GOT3 (cell line): Measurements from ENCODE around the gene SLC4A3.
A peak's percentile ranks its signal among the peaks of the same experiment; 100 is the strongest.

Source experiments
- DNase-seq: peaks from one replicate; lab custom pipeline; 2025; ENCODE audit warnings: mixed read lengths; lab: John Stamatoyannopoulos, UW

Gene SLC4A3

DNA sequence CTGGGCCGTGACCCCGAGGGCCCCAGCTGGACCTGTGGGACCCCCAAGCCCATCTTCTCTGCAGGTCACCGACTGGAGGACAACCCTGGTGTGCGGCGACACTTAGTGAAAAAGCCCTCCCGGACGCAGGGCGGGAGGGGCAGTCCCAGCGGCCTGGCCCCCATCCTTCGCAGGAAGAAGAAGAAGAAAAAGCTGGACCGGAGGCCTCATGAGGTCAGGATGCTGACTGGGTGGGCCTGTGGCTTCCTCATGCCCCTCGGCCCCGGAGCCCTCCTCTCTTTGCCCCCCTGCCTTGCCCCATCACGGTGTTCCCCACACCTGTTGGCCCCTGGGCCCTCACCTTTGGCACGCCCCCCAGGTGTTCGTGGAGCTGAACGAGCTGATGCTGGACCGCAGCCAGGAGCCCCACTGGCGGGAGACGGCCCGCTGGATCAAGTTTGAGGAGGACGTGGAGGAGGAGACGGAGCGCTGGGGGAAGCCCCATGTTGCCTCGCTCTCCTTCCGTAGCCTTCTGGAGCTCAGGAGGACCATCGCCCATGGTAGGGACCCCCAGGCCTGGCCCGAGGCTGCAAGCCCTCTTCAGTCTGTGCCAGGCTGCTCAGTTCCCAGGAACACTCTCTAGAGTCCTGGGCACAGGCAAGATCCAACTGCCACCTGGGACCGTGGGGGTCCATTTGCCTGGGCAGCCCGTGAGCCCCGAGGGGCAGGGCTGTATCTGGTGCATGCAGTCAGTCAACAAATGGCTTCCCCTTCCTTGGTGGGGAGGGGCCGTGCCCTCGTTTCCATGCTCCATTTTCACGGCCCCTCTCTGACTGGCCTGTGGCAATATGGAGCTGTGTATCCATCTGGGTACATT is 4.7 kb downstream of the SLC4A3 start:
- DNase-seq = no peak

DNA sequence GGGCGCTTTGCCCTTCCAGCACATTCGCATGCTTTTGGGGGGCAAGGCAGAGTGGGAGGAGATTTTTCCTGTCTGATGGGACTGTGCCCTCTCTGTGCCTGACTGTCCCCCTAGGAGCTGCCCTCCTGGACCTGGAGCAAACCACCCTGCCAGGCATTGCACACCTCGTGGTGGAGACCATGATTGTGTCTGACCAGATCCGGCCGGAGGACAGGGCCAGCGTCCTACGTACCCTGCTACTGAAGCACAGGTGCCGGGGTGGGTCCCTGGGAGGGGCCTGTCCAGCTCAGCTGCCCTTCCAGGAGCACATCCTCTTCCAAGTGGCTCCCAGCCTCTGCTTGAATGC is 5.3 kb downstream of the SLC4A3 start:
- DNase-seq = no peak

DNA sequence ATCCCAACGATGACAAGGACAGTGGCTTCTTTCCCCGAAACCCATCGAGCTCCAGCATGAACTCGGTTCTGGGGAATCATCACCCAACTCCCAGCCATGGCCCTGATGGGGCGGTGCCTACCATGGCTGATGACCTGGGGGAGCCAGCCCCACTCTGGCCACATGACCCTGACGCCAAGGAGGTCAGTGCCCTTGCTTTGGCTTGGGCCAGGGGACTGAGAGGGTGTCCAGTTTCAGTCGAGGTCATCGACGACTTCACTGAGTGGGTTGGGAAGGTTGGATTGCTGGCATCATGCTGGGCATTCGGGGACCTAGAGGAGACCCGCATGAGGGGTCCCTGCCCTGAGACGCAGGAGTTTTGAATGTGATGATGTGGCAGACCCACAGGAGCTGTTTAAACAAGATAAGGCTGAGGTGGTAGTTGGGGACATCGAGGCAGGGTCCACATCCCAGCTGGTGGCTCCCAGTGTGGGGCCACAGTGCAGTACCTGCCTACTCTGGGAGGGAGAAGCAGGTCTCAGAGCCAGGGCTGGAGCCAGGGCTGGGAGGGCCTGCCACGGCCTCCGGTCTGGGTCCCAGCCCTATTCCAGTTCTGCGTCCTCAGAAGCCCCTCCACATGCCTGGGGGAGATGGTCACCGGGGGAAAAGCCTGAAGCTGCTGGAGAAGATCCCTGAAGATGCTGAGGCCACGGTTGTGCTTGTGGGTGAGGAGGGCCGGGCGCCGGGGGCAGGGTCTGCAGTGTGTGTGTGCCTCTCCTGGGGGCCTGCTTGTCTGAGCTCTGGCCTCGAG is 6.0 kb downstream of the SLC4A3 start:
- no peak for DNase-seq

DNA sequence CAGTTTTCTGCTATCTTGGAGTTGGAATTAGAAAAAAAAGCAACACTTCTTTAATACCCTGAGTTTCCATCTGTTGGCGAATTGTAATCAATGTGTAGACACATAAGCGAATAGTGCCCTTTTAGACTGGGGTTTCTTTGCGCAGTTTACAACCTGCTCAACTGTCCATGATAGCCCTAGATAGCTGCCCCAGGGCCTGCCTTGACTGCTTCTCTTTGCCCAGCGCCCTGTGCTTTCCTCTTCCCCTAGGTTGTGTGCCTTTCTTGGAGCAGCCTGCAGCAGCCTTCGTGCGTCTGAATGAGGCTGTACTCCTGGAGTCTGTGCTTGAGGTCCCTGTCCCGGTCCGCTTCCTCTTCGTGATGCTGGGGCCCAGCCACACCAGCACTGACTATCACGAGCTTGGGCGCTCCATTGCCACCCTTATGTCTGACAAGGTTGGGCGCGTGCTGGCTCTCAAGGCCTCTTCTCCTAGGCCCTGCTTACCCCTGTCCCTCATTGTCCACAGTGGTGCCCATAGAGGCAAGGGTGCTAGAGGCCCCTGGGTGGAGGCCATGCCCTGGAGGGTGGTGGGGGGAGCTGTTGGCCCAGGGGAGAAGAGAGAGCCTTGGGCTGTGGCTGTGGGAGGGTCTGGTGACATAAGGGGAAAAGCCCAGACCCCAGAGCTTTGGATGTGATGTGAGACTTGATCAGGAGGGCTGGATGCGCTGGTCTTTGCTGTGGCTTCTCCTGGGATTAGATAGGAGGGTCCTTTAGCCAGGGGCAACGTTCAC is 6.9 kb downstream of the SLC4A3 start:
- DNase-seq = no peak

DNA sequence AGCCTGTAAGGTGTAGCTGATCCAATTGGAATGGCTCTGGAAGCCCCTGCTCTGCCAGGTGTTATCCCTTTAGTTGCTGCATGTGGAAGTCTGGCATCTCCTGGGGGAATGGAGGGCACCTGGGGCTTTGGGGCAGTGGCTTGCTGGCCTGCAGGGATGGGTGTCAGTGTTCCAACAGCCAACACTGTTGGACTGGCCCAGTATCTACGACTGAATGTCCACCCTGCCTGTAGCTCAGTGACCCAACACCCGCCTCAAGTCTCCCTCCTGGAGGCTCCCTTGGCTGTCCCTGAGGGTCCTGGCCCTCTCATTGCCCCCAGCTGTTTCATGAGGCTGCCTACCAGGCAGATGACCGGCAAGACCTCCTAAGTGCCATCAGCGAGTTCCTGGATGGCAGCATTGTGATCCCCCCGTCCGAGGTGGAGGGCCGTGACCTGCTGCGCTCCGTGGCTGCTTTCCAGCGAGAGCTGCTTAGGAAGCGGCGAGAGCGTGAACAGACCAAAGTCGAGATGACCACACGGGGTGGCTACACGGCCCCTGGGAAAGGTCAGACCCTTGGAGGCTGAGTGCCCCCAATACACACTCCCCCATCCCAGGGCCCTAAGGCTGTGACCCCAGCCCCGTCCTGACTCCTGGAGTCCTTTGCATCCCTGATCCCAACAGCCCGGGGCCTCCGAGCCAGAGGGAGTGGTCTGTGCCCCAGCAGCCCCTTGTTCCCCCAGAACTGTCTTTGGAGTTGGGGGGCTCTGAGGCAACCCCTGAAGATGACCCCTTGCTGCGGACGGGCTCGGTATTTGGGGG is 7.7 kb downstream of the SLC4A3 start:
- no peak for DNase-seq

DNA sequence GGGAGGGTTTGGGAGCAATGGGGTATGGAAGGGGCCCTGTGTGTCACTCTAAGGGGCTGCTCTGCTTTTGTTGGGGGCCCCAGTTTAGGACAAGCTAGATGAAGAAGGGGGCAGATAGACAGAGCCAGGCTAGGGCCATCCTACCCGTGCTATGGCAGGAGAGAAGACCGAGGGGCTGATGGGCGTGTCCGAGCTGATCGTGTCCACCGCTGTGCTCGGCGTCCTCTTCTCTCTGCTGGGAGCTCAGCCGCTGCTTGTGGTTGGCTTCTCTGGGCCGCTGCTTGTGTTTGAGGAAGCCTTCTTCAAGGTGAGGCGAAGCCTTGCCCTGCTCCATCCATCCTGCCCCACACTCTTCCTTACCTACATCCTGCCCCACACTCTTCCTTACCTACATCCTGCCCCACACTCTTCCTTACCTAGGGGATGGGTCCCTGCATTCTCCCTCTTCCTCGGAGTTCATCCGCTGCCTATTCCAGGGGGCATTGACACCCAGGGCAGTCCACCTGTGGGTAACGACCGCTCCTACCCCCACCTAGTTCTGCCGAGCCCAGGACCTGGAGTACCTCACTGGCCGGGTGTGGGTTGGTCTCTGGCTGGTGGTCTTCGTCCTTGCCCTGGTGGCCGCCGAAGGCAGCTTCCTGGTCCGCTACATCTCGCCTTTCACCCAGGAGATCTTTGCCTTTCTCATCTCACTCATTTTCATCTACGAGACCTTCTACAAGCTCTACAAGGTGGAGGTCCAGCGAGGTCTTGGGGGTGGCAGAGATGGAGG is 8.9 kb downstream of the SLC4A3 start:
- DNase-seq = no peak

DNA sequence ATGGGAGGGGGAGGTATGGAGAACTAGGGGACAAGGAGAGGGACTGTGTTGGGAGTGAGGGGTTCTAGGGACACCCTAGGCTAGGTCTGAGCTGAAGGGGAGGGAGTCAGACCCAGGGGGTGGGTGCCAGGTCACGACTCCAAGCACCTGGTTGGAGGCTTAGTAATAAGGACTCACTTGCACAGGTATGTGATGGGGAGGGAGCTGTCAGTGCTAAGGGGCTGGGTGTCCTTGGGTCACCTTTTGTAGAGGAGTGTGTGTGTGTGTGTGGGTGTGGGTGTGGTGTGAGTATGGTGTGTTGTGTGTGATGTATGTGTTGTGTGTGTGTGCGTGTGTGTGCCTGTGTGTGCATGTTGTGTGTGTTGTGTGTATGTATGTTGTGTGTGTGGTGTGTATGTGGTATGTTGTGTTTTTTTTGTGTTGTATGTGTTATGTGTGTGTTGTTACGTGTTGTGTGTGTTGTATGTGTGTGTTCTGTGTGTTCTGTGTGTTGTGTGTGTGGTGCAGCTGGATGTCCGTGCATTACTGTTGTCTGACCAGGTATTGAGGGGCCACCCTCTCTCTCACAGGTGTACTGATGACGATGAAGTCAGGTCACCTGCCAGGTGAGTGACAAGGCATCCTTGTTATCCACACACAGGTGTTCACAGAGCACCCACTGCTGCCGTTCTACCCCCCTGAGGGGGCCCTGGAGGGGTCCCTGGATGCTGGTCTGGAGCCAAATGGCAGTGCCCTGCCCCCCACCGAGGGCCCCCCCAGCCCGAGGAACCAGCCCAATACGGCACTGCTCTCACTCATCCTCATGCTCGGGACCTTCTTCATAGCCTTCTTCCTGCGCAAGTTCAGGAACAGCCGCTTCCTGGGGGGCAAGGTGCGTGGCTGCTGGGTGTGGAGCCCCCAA is 9.8 kb downstream of the SLC4A3 start:
- no peak for DNase-seq

DNA sequence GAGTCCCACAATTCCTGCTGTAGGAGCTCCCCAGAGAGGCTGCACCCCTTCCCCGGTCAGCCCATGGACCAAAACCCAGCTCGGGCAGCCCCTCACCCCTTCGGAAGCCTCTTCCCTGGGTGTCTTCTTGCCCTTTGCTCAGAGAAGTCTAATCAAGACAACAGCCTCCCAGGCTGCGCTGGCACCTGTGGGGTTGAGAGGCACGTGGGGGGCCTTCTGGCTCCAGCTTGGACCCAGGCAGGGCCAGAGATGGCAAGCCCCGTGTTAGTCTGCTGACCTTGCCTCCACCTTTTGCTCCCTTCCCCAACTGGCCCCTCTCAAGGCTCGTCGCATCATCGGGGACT is 10.4 kb downstream of the SLC4A3 start:
- DNase-seq = no peak

DNA sequence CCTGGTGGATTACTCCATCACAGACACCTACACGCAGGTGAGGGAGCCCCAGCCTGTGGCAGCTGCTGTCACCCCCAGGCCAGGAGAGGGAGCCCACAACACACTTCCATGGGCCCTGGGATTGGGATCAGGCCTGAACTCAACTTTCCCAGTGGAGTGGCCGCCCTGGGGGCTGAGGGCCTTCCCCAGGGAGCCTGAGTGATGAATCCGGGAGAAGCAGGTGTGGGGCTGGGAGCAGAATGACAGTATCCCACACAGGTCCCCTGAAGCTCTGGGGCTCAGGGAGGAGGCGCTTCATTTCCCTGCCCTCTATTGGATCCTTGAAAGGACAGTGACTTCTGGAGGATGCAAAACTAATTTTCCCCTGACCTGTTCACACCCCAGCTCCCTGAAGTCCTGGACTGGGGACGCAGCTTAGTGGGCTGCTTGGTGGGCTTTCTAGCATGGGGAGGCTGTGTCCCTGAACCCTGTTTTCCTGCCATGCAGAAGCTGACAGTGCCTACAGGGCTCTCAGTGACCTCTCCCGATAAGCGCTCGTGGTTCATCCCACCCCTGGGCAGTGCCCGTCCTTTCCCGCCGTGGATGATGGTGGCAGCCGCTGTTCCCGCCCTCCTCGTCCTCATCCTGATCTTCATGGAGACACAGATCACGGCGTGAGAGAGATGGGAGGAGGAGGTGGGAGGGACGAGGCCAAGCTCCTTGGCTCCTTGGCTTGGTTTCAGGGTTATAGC is 11.0 kb downstream of the SLC4A3 start:
- DNase-seq = no peak

DNA sequence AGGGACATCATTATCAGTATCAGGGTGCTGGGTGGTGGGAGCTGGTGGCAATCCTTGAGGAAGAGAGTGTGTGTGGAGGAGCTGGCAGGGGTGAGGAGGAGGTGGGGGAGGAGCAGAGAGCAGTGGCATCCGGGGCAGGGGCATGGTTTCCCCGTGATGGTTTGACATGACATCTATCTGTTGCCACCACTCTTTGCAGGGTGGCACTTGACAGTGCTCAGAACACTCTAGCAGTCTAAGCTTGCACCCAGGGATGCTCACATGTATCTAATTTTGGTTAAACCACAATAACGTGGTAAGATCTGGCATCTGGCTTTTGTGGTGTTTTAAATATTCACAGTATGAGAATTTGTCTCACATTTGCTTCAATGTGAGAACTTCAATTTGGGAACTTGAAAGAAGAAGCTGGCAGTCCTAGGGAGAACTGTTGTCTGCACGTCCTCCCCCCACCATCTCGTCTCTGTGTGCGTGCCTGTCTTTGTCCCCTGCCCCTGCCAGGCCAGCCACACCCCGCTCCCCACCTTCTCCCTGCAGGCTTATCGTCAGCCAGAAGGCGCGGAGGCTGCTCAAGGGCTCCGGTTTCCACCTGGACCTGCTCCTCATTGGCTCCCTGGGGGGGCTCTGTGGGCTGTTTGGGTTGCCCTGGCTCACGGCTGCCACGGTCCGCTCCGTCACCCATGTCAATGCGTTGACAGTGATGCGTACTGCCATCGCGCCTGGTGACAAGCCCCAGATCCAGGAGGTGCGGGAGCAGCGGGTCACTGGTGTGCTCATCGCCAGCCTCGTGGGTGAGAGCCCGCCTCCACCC is 11.7 kb downstream of the SLC4A3 start:
- no peak for DNase-seq

DNA sequence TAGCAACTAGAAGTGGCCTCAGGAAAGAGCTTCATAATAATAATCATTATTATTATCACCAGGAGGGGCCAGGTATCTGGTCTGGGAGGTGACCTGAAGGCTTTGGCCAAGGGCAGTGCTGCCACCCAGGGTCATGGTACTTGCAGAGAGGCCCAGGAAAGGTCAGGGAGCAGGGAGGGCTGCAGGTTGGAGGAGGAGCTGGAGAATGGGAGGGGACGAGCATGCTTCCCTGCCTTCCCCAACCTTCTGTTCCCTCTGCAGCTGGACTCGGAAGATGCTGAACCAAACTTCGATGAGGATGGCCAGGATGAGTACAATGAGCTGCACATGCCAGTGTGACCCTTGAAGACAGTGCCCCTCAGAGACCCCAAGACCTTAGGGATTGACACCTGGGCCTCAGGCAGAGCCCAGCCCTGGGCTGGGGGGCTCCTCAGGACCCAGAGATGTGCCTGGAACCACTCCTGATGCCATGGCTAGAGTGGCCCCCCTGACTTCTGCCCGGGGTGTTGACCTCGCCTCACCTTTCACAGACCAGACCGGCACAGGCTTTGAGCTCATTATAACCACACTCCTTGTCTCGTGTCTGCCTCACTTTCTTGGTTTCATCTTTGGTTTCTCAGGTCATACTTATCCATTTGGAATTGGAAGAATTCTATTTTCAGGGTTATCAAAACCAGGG is 14.1 kb downstream of the SLC4A3 start:
- no peak for DNase-seq

DNA sequence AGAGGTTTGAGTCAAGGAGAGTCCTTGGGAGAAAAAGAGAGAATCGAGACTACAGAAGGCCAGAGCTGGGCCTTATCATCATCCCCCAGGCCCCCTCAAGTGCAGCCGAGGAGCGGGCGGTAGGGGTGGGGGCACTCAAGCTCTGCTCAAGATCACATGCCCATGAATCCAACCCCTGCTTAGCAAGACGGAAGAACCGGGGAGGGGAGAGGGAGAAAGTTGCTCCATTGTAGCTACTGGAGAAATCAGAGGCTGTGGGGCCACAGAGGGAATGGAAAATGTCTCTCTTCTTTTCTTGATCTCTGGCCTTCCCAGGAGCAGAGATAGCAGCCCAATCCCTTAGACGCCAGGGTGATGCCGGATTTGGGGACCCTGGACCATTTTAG is 14.6 kb downstream of the SLC4A3 start:
- DNase-seq = no peak

DNA sequence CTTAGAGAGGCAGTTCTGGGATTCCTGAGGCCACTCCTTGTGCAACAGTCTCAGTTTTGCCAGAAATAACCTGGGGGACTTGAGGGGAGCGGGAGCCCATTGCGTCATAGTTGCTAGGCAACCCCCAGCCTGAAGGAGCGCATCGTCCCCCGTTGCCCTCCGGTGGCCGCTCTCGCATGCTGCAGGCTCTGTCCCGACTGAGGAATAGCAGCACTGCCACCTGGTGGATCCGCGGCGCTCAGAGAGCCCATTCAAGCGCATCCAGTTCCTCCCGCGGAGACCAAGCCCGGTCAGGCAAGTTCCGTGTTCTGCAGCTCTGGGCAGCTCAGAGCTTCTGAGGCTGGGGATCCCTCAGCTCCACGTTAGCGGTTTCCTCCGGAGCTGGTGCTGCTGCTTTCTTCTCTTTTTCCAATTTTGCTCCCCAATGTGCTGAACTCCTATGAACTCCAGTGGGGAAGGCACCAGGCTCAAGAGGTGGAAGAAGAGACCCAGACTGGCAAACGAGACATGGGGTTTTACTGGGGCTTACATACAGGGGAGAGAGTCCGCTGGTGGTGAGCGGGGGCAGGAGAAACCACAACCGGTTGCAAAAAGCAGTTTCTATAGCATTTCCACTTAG is 15.1 kb downstream of the SLC4A3 start:
- DNase-seq = peak; percentile 76

DNA sequence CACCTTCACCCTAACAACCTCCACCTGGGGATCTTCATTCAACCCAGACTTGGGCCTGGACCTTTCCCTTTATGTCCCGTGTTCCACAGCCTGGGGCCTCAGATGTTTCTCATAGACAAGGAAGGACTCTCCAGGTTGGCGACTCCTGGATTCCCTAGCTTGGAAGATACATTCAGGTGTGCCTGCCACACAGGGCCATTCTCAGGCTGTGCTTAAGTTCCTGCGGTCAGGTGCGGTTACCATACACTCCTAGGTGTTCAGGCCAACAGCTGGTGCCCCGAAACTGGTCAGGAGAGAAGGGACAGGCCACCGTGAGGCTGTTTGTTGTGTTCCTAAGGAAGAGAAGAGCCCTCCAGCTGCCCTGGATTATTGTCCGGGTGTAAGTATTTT is 15.6 kb downstream of the SLC4A3 start:
- no peak for DNase-seq

DNA sequence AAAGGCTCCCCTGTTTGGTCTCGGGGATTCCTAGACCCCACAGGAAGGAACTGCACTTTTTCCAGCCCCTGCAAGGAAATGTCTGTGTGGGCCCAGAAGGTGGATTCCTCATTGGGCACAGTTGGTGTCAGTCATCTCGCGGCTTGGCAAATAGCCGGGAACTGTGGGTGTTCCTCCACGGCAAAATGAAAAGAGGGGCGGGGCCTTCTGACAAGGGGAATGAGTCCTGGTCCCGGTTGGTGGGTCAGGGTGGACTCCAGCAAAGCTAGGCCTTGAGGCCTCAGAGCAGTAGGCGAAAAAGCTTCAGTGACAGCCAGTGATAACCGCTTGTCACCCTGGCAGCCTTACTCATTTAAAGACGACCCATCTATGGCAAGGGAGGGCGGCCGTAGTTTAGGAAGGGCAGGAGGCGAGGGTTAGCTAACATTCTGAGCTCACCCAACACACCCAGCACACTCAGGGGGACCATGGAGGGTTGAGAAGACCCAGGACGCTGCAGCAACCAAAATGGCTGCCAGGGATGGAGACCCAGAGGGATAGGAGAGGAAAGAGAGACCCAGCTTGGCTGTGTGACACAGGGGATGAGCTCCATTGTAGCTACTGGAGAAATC is 16.5 kb downstream of the SLC4A3 start:
- no peak for DNase-seq

DNA sequence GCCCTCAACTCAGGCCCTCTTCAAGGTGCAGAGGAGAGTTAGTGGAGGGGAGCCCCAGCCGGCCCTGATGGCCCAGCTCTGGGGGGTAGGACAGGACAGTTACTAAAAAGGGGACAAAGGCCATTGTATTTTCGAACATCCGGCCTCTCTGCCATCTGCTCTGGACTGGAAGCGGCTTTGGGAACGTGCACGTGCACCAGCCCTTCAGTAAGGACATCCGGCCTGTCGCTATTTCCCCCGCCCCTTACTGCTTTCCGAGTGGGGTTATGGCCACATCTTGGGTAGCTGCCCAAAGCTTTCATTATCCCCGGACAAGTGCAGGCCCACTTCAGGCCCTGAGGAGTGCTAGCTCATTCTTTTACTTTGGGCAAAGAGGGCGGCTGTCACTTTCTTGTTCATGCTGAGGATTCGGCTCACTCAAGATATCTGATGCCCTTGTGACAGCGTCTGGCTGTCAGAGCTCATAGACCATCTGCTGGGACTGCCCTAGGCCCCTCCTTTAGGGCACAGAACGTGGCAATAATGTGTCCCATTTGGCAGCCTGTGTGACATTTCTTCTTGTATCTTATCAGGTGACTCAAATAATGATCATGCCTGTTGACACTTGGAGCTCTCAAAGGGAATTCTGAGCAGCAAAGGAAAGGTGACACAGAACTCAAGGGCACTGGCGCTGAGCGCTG is 17.5 kb downstream of the SLC4A3 start:
- no peak for DNase-seq
